HG02840 (cell line): ENCODE measurements around the gene PGBD2.
"Not testable (repeated sequence)": the region's sequence is repeated elsewhere in the genome, so short reads cannot be mapped to it uniquely, and the experiment has no call there.

ENCODE experiments used
- ATAC-seq: cut with Tn5 transposase; IDR thresholded peaks from one replicate; pipeline ENCODE4 v1.9.1; 2021; ENCODE audit warnings: mild to moderate bottlenecking, moderate library complexity, moderate number of reproducible peaks; ENCODE audit not compliant: unreplicated experiment, low FRiP score

Gene PGBD2

GRCh38 chr1:248885646-248886045 lies 20.4 kb upstream of the PGBD2 start:
- ATAC-seq: no peak

- no peak for ATAC-seq
Observed at GRCh38 chr1:248886237-248886895, 19.7 kb upstream of the PGBD2 start.

GRCh38 chr1:248889914-248890243 lies 16.2 kb upstream of the PGBD2 start:
- not testable (repeated sequence) for ATAC-seq

- no peak for ATAC-seq
Observed at GRCh38 chr1:248890549-248891498, 15.2 kb upstream of the PGBD2 start.

- no peak for ATAC-seq
Observed at GRCh38 chr1:248891758-248892157, 14.3 kb upstream of the PGBD2 start.

- no peak for ATAC-seq
Observed at GRCh38 chr1:248892590-248892989, 13.4 kb upstream of the PGBD2 start.

GRCh38 chr1:248894837-248895236 lies 11.2 kb upstream of the PGBD2 start:
- no peak for ATAC-seq

- no peak for ATAC-seq
Observed at GRCh38 chr1:248897412-248898337, 8.4 kb upstream of the PGBD2 start.

- no peak for ATAC-seq
Observed at GRCh38 chr1:248900637-248901036, 5.4 kb upstream of the PGBD2 start.

GRCh38 chr1:248901578-248901977 lies 4.5 kb upstream of the PGBD2 start:
- no peak for ATAC-seq

GRCh38 chr1:248904437-248905216 lies 1.4 kb upstream of the PGBD2 start:
- ATAC-seq: no peak

- ATAC-seq: no peak
Observed at GRCh38 chr1:248905662-248906008, 400 bp upstream of the PGBD2 start.

GRCh38 chr1:248906753-248907661 lies 972 bp downstream of the PGBD2 start:
- peak; percentile 13 for ATAC-seq

GRCh38 chr1:248910761-248911160 lies 4.7 kb downstream of the PGBD2 start:
- no peak for ATAC-seq

- ATAC-seq: no peak
Observed at GRCh38 chr1:248913933-248914332, 7.9 kb downstream of the PGBD2 start.

- no peak for ATAC-seq
Observed at GRCh38 chr1:248914796-248915381, 8.9 kb downstream of the PGBD2 start.

- ATAC-seq: no peak
Observed at GRCh38 chr1:248918131-248918530, 12.1 kb downstream of the PGBD2 start.
